NCI-H524 treated with DMSO at 0.1 percent for 48 hours (cell line): ENCODE measurements around the gene RALGDS.

Experiments used
- DNase-seq: peaks from one replicate; lab custom pipeline; 2025; lab: John Stamatoyannopoulos, UW

The RALGDS gene

GRCh38 chr9:133151041-133151440, 30.0 kb upstream of the RALGDS start:
- no peak for DNase-seq

DNA sequence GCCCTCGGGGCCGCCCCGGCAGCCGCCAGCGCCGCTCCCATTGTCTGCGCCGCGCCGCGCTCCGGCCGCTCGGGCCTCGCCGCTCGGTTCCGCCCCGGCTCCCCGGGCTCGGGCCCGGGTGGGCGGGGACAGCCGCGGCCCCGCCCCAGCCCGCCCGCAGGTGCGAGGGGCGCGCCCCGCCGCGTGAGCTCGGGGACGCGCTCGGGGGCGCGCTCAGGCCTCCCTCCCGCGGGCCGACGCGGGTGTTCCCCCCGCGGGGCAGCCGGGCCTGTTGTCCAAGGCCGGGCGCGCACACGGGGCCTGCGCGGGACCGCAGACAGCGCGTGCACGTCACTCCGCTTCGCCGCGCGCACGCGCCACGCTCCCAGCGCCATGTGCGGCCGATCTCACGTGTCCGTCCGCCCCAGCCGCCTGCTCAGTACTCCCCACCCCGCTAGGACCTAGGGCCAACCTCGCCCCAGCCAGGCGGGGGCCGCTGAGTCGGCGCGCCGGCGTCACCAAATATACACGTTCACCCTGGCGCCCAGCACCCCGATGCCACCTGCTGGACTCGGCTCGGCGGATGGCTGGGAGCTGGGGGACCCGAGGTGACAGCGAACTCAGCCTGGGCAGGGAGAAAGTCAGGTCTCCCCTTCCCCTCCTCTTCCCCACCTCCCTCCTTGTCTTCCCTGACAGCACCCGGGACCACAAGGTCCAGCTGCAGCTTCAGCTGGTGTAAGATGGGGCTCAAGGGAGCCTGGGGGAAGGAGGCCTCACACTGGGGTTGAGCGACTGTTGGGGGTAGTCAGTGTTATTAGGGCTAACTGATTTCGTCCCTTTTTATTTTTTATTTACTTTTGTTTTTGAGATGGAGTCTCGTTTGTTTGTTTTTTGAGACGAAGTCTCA, 28.3 kb upstream of the RALGDS start:
- DNase-seq: peak; percentile 63

DNA sequence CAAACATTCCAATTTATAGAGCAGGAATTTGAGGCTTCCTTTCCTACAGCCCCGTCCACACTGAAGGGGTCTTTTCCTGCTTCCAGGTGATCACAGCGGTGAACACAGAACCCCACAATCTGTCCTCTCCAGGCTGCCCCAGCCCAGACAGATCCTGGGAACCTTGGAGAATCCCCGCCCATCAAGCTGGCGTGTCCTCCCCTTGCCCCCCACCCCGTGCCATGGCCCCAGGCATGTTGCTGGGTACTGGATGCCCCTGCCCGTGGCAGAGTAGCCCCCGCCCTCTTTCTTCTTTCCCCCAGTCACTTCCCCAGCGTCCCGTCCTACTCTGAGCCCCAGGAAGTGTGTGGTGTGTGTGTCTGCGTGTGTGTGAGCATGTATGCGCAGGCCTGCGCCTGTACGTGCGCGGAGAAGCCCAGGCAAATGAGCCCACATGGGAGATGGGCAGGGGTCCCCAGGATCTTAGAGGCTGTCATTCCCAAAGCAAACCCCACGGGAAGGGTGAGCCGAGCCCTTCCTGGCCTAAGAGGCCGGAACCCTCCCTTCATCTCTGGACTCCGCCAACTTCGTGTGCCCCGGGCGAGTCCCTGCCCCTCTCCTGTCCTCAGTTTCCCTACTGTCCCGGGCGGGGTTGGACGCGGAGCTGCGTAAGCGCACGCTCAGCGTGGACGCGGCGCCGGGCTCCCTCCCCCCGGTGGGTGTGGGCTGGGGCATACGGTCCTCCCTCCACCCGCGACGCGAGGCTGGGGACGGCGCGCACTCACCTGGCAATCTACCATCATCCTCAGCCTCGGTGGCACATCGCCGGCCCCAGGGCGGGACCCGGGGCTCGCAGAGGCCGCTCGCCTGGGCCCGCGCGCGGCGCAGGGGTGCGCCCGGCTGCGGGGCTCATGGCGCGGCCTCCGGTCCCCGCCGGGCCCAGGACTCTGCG, 27.4 kb upstream of the RALGDS start:
- DNase-seq: no peak

DNA sequence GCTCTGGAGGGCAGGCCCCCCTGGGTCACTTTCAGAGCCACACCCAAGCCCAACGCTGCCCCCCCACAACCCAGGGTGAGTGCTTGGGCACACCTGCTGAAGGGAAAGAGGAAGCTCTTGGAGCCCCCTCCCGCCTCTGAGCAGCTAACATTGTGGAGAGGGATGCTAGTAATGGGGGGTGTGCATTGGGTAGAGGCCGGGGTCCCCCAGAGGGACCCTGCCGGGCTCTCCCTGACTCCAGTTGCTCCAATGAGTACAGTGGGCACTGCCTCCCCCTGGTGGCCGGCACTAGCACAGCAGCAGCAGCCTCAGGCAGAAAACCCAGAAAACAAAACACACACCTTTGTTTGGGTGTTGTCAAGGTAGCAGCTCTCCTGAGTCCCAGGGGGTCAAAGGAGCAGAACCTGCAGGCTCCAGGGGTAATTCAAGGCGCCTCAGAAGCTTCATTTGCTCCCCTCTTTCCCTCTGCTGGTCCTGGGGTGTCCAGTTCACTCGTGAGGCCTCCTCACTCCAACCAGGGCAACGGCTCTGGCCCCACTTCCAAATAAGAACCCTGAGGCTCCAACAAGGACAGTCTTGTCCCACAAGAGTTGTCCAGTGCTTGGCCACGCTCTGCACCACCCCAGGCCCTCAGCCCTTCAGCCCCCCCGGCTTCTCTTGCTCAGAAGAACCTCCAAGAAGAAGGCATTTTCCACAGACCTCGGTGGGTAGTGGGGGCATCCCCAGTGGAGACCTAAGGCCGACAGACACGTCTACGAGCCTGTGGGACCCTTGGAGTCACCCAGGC, 26.6 kb upstream of the RALGDS start:
- no peak for DNase-seq

DNA sequence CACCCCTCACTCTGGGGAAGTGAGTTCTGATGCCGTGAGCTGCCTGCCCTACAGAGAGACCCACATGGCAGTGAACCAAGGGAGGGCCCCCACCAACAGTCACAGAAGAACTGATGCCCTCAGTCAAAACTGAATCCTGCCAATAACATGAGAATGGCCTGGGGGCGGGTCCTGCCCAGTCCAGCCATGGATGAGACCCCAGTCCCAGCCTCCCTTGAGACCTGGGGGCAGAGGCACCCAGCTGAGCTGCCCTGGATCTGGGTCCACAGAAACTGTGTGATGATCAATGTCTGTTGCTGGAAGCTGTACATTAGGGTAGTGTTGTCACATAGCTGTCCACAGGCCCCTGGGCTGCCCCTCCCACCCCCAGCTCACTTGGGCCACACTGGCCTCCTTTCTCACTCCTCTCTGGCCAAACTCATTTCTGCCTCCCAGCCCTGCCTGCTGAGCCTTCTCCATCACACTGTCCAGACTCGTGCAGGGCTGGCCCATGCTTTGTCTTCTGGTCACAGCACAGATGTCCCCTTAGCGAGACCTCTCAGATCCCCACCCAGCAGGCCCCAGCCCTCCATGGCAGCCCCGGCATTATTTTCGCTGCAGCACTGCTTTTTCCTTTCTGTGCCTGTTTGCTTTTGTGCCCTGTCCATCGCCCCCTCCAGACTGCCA, 25.8 kb upstream of the RALGDS start:
- no peak for DNase-seq

- DNase-seq: no peak
Observed at GRCh38 chr9:133144904-133145851, 24.1 kb upstream of the RALGDS start.

DNA sequence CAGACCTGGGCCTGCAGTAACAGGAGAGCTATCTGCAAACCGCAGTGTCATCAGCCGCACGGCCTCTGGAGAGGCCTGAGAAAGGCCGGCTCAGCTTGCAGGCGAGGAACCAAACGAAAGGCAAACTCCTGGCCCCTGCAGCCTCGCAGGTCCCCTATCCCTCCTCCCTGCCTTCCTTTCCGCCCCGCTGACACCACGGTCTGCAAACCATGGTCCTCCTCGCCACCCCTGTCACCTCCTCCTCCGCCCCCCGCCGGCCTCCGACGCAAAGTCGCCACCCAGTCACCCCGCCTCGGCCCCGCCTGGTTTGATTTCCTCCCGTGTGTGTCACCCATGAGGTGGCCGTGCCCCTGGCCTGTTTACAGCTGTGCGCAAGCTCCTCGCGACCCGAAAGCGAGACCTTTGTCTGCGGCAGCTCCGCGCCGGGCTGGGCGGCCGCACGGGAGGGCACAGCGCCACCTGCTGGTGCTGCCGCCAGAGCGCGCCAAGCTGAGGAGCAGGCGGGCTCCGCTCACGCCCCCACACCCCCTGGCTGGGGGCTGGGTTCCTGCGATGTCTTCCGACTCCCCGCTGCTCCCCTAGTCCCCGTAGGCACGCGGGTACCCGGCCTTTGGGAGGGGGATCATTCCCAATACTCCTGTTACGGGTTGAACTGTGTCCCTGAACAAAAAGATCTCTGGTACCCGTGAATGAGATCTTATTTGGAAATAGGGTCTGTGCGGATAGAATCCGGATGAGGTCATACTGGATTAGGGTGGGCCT, 23.3 kb upstream of the RALGDS start:
- no peak for DNase-seq

DNA sequence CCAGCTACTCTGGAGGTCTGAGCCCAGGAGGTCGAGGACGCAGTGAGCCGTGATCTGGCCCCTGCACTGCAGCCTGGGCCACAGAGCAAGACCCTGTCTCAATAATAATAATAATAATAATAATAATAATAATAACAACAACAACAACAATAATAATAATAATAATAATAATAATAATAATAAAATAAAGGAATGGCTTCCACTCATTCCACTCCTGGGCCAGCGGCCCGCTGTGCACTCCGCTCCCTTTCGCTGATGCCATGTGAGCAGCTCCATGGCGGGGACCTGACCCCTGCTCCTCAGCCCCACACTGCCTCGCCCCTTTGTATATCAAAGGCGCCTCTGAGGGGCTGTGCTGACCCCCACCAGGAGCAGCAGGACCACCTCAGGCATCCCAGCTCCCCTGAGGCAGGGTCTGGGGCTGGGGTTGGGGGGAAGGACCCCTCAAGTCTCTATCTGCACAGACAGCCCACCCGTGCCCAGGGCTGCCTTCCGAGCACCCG, 22.6 kb upstream of the RALGDS start:
- DNase-seq: no peak

DNA sequence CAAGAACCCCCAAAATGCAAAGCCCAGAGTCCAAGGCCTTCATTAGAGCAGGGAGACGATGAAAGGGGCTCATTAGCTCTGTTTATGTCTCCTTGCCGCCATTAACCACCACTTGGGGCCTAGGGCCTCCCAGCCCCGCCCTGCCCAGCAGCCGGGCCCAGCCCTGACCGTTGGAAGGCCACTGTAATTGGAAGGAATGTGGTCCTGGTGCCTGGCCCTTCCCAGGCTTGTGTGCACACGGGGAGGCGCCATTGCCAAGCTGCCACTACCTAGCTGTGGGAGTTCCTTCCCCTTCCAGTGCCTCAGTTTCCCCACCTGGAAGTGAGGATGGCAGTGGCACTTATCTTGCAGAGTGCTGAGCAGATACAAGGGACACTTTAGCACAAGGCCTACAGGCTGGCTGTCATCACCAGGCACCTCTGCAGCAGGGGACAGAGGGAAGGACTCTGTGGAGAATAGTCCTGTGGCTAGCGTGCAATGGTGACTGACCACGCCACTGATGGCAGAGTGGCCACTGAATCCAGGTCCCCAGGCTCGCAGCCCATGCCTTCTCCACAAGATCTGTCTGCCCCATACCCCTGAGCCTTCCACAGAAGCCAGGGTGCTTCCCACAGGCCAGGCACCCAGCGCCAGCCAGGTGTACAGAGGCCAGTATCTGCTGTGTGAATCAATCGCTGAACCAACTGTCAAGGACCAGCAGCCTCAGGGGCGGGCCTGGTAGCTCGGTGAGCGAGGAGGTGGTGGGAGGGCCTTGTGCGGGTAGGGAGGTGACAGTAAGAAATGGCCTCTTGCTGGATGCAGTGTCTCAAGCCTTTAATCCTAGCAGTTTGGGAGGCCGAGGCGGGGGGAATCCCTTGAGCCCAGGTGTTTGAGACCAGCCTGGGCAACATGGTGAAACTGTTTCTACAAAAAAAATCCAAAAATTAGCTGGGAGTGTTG, 21.9 kb upstream of the RALGDS start:
- no peak for DNase-seq

DNA sequence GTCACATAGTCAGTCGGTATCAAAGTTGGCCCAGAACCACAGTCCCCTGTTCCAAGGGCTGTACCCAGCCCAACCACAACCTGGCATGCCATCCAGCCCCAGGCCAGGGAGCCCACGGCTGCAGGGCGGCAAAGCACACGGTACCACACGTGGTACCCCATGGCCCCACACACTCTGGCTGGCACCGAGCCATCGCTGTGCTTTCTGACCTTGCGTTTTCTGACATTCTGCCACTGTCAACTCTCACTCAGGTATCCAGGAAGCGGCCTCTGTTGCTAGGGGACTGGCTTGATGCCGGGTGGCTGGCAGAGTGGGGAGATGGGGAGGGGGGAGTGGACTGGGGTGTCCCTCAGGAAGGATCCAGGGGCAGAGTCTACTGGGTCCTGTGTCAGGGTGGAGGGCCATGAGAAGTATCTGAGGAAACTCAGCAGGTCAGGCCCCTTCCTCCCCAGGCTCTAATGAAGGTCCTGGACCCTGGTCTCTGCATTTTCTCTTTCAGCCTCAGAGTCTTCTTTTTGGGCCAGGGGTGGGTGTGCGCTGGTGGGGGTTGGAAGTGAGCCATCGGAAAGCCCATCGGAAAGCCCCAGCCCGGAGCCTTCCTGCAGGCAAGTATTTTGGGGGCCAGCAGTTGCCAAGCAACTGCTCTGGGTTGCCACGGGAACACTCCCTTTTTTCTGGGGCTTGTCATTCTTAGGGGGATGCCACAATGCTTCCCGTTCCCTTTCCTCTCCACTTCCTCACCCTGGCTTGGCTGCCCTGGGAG, 21.0 kb upstream of the RALGDS start:
- DNase-seq: no peak

DNA sequence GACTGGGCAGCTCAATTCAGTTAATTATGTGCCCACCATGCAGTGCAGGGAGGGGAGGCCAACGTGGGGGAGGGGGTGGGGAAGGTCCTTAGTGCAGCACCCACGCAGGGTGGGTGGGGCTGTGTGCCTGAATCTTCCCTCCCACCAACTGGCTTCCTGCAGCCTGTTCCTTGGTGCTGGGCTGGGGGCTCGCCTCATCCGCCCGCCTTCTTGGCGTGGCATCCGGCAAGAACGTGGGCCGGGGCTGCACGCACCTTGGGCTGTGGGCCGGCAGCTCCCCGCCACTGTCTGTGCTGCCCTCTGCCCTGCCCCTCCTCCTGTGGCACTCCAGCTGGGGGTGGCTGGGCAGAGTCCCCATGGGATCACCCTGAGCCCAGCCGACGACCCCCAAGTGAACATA, 19.6 kb upstream of the RALGDS start:
- no peak for DNase-seq

DNA sequence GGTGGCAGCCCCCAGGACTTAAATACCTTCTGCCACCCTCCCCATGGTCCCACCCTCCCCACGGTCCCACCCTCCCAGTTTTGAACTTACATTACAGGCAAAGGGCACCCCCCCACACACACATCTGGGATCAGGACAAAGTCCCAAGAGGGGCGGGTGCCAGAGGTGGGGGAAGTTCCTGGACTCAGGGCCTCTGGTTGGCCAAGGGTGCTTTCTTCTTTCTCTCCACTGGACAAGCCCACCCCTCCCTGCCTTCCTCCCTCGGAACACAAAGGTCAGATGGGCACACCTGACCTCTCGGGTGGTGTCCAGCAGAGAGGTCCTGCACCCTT, 19.1 kb upstream of the RALGDS start:
- no peak for DNase-seq

DNA sequence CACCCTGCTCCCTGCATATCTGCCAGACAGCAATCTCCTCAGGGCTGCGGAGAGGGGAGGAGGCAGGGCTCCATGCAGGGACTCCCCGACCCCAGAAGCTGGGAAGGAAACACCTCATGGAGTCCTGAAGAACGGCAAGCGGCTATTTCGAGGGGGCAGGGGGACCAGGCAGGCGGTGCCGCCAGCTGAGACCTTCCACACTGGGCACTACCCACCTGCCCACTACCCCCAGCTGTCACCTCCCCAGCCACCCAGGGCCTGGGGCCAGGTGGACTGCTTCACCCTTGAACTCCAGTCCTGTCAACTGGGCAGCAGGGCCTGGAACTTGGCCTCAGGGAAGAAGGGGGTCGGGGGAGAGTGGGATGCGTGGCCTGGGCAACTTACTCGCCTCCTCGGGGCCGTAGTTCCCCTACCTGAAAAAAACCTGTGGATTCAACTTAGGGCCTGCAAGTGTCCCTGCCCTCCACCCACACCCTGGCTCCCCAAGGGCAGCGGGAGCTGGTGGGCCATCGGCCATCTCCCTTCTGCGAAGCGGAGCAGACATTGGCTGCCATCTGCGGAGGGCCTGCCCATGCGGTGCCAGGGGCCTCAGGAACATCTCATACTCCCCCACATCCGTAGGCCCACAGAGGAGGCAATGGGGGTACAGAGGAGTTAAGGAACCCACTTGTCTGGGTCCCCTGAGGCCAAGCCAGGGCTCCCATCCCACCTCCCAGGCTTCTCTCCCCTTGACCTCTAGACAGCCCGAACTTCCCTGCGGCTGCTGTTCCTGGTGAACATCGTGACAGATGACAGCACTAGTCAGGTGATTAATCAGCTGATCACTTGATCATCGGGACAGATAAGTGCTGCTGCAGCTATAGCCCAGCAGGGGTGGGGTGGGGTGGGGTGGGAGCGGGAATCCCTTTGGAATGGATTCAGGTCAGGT, 18.5 kb upstream of the RALGDS start:
- no peak for DNase-seq

- DNase-seq: no peak
Observed at GRCh38 chr9:133137451-133138231, 16.6 kb upstream of the RALGDS start.

GRCh38 chr9:133135146-133135745, 14.2 kb upstream of the RALGDS start:
- DNase-seq: no peak
